ENCODE data around the gene RNLS.
A peak's percentile ranks its signal among the peaks of the same experiment; 100 is the strongest.

The RNLS gene

DNA sequence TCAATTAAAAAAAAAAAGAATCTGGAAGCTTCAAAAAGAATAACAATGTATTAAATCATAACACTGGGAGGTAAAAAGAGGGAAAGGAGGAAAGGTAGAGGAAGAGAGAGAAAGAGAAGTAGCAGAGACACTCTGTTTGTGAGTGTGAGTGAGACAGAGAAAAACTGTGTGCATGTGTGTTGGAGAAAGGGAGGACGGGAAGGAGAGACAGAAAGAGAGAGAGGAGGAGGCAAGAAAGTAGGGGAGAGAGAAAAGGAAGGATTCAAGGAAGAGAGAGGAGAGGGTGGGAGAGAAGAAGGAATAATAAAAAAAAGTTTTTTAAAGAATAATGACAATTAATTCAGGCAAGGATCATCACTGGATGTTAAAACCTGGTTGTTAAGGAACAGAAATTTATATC is 77.9 kb downstream of the RNLS start:
- Mint-ChIP-seq H3K27ac (no peak overlapping the region), H3K36me3 (ENCODE audit: low read depth) (no peaks in the 10 kb centered on the region), H3K27me3 (ENCODE audit: low read depth) (no peaks in the 10 kb centered on the region), H3K4me1 (peaks cover 17% of the 10 kb centered on the region), H3K4me3 (no peak overlapping the region), H3K9me3 (no peaks in the 10 kb centered on the region)
- TF ChIP-seq, protein P1, sequence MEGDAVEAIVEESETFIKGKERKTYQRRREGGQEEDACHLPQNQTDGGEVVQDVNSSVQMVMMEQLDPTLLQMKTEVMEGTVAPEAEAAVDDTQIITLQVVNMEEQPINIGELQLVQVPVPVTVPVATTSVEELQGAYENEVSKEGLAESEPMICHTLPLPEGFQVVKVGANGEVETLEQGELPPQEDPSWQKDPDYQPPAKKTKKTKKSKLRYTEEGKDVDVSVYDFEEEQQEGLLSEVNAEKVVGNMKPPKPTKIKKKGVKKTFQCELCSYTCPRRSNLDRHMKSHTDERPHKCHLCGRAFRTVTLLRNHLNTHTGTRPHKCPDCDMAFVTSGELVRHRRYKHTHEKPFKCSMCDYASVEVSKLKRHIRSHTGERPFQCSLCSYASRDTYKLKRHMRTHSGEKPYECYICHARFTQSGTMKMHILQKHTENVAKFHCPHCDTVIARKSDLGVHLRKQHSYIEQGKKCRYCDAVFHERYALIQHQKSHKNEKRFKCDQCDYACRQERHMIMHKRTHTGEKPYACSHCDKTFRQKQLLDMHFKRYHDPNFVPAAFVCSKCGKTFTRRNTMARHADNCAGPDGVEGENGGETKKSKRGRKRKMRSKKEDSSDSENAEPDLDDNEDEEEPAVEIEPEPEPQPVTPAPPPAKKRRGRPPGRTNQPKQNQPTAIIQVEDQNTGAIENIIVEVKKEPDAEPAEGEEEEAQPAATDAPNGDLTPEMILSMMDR (IDR thresholded peaks at IDR 0.05; ENCODE audit: unreplicated experiment in 3 of 3): no peak

DNA sequence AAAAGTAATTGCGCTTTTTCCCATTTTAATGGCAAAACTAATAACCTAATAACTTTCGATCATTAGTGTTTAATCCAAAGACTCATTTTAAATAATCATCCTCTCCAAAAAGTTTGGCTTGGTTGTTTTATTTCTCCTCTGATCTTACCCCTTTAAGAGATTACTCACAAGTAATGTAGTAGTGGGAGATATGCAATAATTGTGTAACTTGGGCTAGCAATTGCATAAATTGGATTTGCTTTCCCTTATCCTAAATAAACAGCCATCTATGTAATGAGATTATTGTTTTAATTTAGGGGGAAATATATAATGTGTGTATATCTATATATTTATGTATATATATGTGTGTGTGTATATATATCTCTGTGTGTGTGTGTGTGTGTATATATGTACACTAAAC is 82.5 kb downstream of the RNLS start:
- Mint-ChIP-seq H3K9me3 (no peaks in the 10 kb centered on the region), H3K36me3 (ENCODE audit: low read depth) (no peaks in the 10 kb centered on the region)

DNA sequence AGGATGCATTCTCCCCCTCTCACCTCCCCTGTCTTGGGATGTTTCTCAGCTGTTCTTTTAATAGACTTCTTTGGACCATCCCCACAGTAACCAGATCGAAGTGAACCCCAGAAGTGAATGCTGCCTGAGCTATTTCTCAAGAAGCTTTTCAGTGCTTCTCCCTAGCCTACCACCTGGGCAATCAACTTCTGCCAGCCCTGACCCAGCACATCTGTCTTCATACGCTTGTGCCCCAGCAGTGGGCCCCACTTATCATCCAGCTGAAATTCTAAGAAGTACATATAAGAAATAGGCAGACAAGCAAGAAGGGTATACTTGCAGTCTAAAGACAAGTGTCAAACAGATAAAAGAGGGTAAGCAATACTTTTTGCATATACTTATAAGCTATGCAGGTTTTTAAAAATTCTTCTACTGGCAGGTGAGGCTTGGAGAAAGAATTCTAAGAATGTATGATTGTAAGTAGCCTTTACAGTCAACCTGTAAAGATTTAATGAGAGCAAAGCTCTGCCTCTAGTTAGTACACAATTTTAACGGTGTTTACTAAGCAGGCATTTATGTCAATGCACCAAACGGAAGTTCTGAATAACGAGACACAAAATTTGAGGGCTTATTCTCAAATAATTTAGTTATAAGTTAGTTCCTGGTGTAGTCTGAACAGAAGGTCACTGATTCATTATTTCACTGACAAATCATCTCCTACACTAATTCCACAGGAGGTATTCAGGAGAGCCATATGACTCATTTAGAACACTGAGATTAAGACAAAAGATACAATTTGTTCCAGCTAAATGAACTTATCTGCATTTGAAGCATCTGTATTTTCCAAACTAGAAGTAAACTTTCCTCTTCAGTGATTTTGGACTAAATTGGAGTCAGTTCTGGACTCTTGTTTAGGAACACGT is 83.3 kb downstream of the RNLS start:
- H3K36me3 Mint-ChIP-seq (ENCODE audit: low read depth): no peaks in the 10 kb centered on the region
- no peaks in the 10 kb centered on the region for H3K4me1 Mint-ChIP-seq
- peak overlapping the region; percentile 20 to 79 (median 40) for H3K27ac Mint-ChIP-seq
- H3K27me3 Mint-ChIP-seq (ENCODE audit: low read depth): no peaks in the 10 kb centered on the region
- H3K4me3 Mint-ChIP-seq: no peak overlapping the region
- TF ChIP-seq, protein P1 (IDR thresholded peaks at IDR 0.05; ENCODE audit: unreplicated experiment in 3 of 3): no peak
- no peaks in the 10 kb centered on the region for H3K9me3 Mint-ChIP-seq

More for the DNA sequence above, 82.5 kb downstream of the RNLS start:
- peaks cover 5% of the 10 kb centered on the region for H3K4me1 Mint-ChIP-seq
- TF ChIP-seq, protein P1 (IDR thresholded peaks at IDR 0.05; ENCODE audit: unreplicated experiment in 3 of 3): no peak
- no peaks in the 10 kb centered on the region for H3K27me3 Mint-ChIP-seq (ENCODE audit: low read depth)
- no peak overlapping the region for H3K4me3 Mint-ChIP-seq
- no peak overlapping the region for H3K27ac Mint-ChIP-seq

DNA sequence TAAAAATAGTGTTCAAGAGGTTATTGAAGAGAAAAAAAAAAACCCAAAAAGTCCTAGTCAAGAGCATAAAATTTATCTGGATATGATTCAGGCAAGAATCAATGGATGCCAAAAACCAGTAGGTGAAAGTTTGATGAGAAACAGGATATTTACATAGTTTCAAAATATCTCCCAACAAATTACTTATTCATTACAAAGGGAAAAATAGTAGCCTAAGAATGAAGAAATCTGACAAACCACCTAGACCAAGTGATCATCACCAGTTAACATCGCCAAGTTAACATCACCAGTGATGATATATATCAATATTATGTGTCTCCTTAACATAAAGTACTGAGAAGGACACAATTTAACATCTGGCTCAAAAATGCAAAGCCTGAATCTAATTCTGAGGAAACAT is 85.2 kb downstream of the RNLS start:
- Mint-ChIP-seq H3K27me3 (ENCODE audit: low read depth) (no peaks in the 10 kb centered on the region), H3K4me1 (peaks cover 10% of the 10 kb centered on the region), H3K9me3 (no peaks in the 10 kb centered on the region), H3K27ac (no peak overlapping the region), H3K4me3 (no peak overlapping the region), H3K36me3 (ENCODE audit: low read depth) (no peaks in the 10 kb centered on the region)
- TF ChIP-seq, protein P1 (IDR thresholded peaks at IDR 0.05; ENCODE audit: unreplicated experiment in 3 of 3): no peak

DNA sequence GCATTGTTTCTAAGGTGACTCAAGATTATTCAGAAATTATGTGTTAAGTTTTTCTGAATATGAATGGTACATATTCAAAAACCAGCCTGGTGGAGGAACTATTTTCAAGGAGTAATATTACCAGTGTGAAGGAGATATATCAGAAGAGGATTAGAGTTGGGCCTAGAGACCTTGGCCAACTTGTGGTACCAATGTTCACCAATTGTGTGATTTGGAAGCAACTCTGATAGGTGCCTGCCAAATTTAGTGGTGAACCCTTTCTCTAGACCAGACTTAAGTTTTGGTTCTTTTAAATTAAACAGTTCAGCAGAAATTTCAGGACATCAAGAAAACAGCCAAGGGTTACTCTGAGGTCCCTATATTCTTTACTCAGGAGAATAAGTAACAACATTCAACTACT is 88.6 kb downstream of the RNLS start:
- peaks cover 12% of the 10 kb centered on the region for H3K4me1 Mint-ChIP-seq
- H3K27me3 Mint-ChIP-seq (ENCODE audit: low read depth): no peaks in the 10 kb centered on the region
- no peak overlapping the region for H3K4me3 Mint-ChIP-seq
- peak overlapping the region; percentile 84 to 92 (median 91) for H3K27ac Mint-ChIP-seq
- H3K36me3 Mint-ChIP-seq (ENCODE audit: low read depth): no peaks in the 10 kb centered on the region
- H3K9me3 Mint-ChIP-seq: no peaks in the 10 kb centered on the region
- TF ChIP-seq, protein P1 (IDR thresholded peaks at IDR 0.05; ENCODE audit: unreplicated experiment in 3 of 3): no peak

Measured in nephron (organoid).